ENCODE results near the gene MORC1.
A peak's percentile ranks its signal among the peaks of the same experiment; 100 is the strongest.

The MORC1 gene

GRCh38 chr3:108936924-108937689 lies 180.8 kb downstream of the MORC1 start:
- no peak for DNase-seq

- no peak for DNase-seq
These were observed 186.9 kb downstream of the MORC1 start for GRCh38 chr3:108931035-108931434.

- DNase-seq, result no peak
These were observed 199.1 kb downstream of the MORC1 start for GRCh38 chr3:108918866-108919265.

GRCh38 chr3:108914774-108915641 lies 202.9 kb downstream of the MORC1 start:
- DNase-seq, result peak; percentile 32

GRCh38 chr3:108909799-108910198 lies 208.1 kb downstream of the MORC1 start:
- DNase-seq, result no peak
